Gastrocnemius medialis (tissue), 4 donors: ENCODE data around the gene AMPD2.

Experiments
- POLR2A ChIP-seq, 2 donors: fragments of 450-650 bp; IDR thresholded peaks; one replicate each; pipeline ENCODE4 v1.6.1; 2017; ENCODE audit warnings: antibody characterized with exemption in 2 of 2, mild to moderate bottlenecking in 2 of 2, moderate library complexity in 2 of 2
- TF ChIP-seq, protein P1 (sequence below), 5 experiments: fragments of 450-650 bp in 3 of 5; fragments of 200-600 bp in 2 of 5; sonication (generic) in 2 of 5; IDR thresholded peaks in 4 of 5; conservative IDR thresholded peaks in 1 of 5; 1 replicate in 4 of 5; 2 replicates in 1 of 5; pipeline ENCODE4 v1.5.1; 2016 to 2019; ENCODE audit warnings: antibody characterized with exemption in 5 of 5, mild to moderate bottlenecking in 3 of 5, moderate library complexity in 3 of 5

DNA sequence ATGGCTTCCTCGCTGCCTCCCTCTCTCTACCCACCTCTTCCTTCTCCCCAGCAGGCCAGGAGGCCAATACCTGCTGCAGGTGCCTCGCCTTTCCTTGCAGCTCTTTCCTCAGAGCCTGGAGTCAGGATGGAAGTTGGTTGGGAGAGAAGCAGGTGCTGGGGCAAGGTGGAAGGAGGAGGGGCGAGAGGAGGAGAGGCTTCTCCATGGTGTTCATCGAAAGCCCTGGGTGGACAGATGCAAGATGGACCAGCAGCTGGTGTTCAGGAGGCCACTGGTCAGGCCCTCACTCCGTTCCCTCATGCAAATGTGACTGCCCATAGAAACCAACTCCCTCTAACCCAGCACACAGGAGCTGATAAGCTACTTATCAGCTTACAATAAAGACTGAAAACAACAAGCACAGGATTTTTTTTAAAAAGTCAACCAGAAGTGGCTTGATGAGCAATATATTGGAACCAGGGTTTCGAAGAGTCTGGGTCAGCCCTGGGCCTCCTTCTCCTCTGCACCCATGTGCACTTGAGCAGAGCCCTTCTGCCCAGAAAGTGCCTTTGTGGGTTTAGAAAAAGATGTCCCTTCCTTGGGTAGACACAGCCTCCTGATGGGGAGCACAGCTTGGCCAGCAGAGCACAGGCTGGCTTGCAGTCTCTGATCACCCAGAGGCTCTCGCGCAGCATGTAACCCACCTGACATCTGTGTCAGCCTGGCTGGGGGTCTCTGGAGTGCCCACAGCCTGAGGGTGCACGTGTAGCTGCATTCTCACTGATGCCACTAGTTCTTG lies 19.6 kb downstream of the AMPD2 start:
- TF ChIP-seq, protein P1, sequence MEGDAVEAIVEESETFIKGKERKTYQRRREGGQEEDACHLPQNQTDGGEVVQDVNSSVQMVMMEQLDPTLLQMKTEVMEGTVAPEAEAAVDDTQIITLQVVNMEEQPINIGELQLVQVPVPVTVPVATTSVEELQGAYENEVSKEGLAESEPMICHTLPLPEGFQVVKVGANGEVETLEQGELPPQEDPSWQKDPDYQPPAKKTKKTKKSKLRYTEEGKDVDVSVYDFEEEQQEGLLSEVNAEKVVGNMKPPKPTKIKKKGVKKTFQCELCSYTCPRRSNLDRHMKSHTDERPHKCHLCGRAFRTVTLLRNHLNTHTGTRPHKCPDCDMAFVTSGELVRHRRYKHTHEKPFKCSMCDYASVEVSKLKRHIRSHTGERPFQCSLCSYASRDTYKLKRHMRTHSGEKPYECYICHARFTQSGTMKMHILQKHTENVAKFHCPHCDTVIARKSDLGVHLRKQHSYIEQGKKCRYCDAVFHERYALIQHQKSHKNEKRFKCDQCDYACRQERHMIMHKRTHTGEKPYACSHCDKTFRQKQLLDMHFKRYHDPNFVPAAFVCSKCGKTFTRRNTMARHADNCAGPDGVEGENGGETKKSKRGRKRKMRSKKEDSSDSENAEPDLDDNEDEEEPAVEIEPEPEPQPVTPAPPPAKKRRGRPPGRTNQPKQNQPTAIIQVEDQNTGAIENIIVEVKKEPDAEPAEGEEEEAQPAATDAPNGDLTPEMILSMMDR (IDR thresholded peaks at IDR 0.05 in 4 of 5, conservative IDR thresholded peaks at IDR 0.05 in 1 of 5), result no peak
- TF ChIP-seq POLR2A (IDR thresholded peaks at IDR 0.05), result no peak
